ENCODE data around the gene TPD52L1. TPM values are rescaled to one million over a fixed set of nuclear protein-coding genes. Genes with fewer than 3 reads are reported as not detected.

The TPD52L1 gene
- total and polyA plus RNA-seq, 2 donors (not counting 3 experiments of a cell fraction or from before 2014, with no cell fraction given), result 0.29 to 0.37 TPM

DNA sequence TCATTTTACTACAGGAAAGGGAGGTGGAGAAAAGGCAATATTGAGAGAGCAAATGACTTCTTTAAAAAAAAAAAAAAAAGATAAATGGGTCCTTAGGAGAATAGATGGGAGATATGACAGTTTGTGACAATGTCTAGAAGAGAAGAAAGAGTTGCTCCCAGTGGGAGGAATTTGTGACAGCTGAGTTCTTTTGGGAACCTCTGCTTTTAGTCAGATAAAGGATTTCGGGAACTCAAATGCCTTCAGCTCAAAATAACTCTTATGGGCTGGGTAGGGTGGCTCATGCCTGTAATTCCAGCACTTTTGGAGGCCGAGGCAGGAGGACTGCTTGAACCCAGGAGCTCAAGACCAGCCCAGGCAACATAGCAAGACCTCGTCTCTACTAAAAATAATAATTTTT lies 13.1 kb downstream of the TPD52L1 start:
- Histone ChIP-seq H3K36me3 (ENCODE audit: control insufficient read depth in 2 of 2, extremely low read depth in 1 of 2, insufficient read depth in 2 of 2, low read length in 2 of 2) (no peaks in the 10 kb centered on the region), H2AFZ (ENCODE audit: low read depth, low read length) (no peak overlapping the region), H3K9ac (replicated peaks; ENCODE audit: extremely low read depth, insufficient read depth, low read length) (no peak overlapping the region), H3K9me1 (replicated peaks; ENCODE audit: control insufficient read depth, extremely low read depth, insufficient read depth, low read length) (no peaks in the 10 kb centered on the region), H3K79me2 (ENCODE audit: control insufficient read depth, insufficient read depth, low read length) (no peaks in the 10 kb centered on the region), H3K4me3 (replicated peaks in 1 of 3; ENCODE audit: insufficient read depth in 1 of 3, low read depth in 1 of 3, low read length in 3 of 3) (no peak overlapping the region), H4K20me1 (replicated peaks; ENCODE audit: control insufficient read depth, extremely low read depth, insufficient read depth, low read length) (no peaks in the 10 kb centered on the region), H3K27me3 (ENCODE audit: control insufficient read depth in 2 of 2, insufficient read depth in 2 of 2, low read length in 2 of 2) (peaks cover 0 to 3% of the 10 kb centered on the region in 2 experiments), H3K4me1 (ENCODE audit: control insufficient read depth, extremely low read depth, insufficient read depth, low read length) (no peaks in the 10 kb centered on the region), H3K27ac (ENCODE audit: insufficient read depth, low read depth, low read length) (no peak overlapping the region), H3K4me2 (ENCODE audit: insufficient read depth, low read length) (no peak overlapping the region), H3K9me3 (replicated peaks; ENCODE audit: control insufficient read depth, insufficient read depth, low read length) (no peaks in the 10 kb centered on the region)
- DNase-seq (ENCODE audit: low read depth, low spot score), result no peak
- ChIA-PET POLR2A (no interaction called here), CTCF (no interaction called here)
- dilution Hi-C loops (cut with MboI; ENCODE audit: extremely low pct_ligation_motif_present, low sequenced_read_pairs) (no loop called here), intact Hi-C loops (cut with micrococcal nuclease) (no loop called here)
- FAIRE-seq, result no peak
- TF ChIP-seq GATA2 (IDR thresholded peaks at IDR 0.05; ENCODE audit: insufficient read depth, insufficient read length, low read depth, low read length), result no peak
- no peak for TF ChIP-seq EZH2 (IDR thresholded peaks at IDR 0.05; ENCODE audit: borderline replicate concordance, low read depth, low read length, severe bottlenecking)
- TF ChIP-seq MYC (IDR thresholded peaks at IDR 0.05; ENCODE audit: low read depth, low read length), result no peak
- no peak for TF ChIP-seq JUN (IDR thresholded peaks at IDR 0.05; ENCODE audit: borderline replicate concordance, insufficient read depth, insufficient read length, low read depth)
- TF ChIP-seq, protein P1, sequence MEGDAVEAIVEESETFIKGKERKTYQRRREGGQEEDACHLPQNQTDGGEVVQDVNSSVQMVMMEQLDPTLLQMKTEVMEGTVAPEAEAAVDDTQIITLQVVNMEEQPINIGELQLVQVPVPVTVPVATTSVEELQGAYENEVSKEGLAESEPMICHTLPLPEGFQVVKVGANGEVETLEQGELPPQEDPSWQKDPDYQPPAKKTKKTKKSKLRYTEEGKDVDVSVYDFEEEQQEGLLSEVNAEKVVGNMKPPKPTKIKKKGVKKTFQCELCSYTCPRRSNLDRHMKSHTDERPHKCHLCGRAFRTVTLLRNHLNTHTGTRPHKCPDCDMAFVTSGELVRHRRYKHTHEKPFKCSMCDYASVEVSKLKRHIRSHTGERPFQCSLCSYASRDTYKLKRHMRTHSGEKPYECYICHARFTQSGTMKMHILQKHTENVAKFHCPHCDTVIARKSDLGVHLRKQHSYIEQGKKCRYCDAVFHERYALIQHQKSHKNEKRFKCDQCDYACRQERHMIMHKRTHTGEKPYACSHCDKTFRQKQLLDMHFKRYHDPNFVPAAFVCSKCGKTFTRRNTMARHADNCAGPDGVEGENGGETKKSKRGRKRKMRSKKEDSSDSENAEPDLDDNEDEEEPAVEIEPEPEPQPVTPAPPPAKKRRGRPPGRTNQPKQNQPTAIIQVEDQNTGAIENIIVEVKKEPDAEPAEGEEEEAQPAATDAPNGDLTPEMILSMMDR (IDR thresholded peaks at IDR 0.05; ENCODE audit: extremely low read depth in 1 of 2, insufficient read depth in 1 of 2, low read depth in 1 of 2, low read length in 2 of 2), result no peak
- TF ChIP-seq, protein P2, sequence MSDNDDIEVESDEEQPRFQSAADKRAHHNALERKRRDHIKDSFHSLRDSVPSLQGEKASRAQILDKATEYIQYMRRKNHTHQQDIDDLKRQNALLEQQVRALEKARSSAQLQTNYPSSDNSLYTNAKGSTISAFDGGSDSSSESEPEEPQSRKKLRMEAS (IDR thresholded peaks at IDR 0.05; ENCODE audit: insufficient read depth, insufficient read length), result no peak
- no peak for TF ChIP-seq FOS (IDR thresholded peaks at IDR 0.05; ENCODE audit: borderline replicate concordance, insufficient read depth, low read length)
- no peak for TF ChIP-seq POLR2AphosphoS5 (IDR thresholded peaks at IDR 0.05; ENCODE audit: insufficient read depth, low read depth, low read length)
- no TSS peak for BruUV-seq (replicated peaks)

Data from endothelial cell of umbilical vein (primary cell).